HG03565 (cell line): ENCODE measurements around the gene C9orf43.
A peak's percentile ranks its signal among the peaks of the same experiment; 100 is the strongest.
"Not testable (repeated sequence)": the region's sequence is repeated elsewhere in the genome, so short reads cannot be mapped to it uniquely, and the experiment has no call there.

Experiments used
- ATAC-seq: cut with Tn5 transposase; IDR thresholded peaks from one replicate; pipeline ENCODE4 v1.9.1; 2021; ENCODE audit warnings: mild to moderate bottlenecking, moderate library complexity; ENCODE audit not compliant: unreplicated experiment

The C9orf43 gene, protein sequence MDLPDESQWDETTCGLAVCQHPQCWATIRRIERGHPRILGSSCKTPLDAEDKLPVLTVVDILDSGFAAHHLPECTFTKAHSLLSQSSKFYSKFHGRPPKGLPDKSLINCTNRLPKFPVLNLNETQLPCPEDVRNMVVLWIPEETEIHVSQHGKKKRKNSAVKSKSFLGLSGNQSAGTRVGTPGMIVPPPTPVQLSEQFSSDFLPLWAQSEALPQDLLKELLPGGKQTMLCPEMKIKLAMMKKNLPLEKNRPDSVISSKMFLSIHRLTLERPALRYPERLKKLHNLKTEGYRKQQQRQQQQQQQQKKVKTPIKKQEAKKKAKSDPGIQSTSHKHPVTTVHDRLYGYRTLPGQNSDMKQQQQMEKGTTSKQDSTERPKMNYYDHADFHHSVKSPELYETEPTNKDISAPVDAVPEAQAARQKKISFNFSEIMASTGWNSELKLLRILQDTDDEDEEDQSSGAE

DNA sequence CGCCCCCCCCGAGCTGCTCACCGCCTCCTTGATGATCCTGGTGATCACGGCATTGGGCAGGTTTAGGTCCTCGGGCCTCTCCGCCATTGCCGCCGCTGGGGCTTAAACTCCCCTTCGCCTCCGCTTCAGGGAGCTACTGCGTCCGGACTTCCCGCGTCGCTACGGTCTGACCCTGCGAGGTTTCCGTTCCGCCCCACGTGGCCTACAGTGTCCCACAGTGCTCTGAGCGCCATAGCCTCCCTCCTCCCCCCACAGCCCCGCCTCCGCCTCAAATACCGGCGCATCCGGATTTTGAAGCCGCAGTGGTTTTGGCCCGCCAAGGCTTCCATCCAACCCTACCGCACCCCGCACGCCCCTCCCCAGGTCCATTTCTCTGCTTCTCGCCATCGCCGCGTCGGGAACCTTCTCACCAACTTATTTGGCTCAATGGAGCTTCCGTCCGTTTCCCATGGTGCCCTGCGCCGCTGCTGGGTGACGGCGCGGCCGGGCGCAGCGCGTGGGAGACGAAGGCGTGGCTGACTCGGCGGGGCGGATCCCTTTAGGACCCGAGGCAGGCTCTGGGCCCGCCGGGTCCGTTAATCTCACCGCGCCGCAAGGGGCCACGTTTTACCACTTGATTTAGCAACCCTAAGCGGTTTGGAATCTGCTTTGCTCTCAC, at the start of gene C9orf43, which contains the start of gene POLE3:
TSS of gene C9orf43 (plus strand) at position 541 of the 658 bp plus-strand sequence. CDS start 2,747 bp downstream, outside the sequence.
TSS of gene POLE3 (minus strand) at position 469 of the 658 bp plus-strand sequence. CDS start at position 87, 382 bp downstream.
- peak; percentile 85 for ATAC-seq

DNA sequence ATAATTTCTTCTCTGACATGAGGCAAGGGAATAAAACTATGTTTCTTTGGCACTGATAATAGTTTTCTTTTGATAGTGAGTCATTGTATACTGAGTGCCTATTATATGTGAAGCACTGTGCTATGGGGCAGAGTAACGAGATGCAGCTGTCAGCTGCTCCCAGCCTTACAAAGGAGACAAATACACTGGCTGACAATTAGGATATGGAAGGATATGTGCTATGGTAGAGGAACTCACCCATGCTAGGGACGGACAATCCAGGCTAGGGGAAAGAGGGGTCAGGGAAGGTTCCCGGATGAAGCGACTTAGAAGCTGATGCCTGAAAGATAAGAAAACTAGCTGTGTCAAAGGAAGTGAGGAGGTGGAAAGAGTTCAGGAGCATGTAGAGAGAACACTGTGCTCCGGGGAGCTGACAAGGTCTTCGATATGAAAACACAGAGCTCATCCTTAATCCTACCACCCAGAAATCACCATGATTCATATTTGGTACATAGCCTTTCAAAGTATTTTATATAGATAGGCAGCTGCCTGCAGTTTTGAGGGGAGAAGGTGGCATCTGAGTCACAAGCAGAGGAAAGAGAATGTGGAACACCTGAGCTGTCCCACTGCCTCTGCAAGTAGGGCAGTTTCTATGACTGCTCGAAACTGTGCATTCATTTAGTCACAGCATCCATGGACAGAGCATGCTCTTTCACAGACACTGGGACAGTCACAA, 49.1 kb upstream of the C9orf43 start:
- no peak for ATAC-seq

DNA sequence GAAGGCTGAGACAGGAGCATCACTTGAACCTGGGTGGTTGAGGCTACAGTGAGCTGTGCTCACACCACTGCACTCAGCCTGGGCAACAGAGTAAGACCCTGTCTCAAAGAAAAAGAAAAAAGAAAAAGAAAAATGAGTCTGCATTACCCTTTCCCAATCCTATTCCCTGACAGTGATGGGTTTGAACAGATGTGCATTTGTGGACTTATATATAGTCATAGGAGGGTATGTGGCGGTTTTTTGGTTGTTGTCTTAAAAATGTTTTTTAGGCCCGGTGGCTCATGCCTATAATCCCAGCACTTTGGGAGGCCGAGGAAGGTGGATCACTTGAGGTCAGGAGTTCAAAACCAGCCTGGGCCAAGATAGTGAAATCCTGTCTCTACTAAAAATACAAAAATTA, 47.2 kb upstream of the C9orf43 start:
- ATAC-seq, result no peak

DNA sequence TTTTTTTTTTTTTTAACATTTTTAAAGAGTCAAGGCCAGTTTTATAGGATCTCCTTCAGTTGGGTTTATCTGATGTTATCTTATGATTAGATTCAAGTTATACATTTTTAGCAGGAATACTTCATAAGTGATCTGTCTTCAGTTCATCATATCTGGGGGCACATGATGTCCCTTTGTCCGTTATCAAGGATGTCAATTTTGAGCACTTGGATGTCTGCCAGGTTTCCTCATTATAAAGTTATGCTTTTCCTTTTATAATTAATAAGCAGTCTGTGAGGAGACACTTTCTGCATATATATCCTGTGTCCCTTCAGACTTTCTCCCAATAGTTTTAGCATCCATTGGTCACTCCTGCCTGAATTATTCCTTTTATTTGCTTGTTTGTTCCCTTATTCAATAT, 45.6 kb upstream of the C9orf43 start:
- no peak for ATAC-seq

DNA sequence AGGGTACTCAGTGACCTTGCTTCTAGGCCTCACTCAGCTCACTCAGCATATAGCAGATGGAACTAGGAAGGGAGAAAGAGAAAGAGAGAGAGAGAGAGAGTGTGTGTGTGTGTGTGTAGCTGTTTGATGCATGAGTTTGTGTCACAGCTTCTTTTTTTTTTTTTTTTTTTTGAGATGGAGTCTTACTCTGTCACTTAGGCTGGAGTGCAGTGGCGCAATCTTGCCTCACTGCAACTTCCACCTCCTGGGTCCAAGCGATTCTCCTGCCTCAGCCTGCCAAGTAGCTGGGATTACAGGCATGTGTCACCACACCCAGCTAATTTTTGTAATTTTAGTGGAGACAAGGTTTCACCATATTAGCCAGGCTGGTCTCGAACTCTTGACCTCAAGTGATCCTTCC, 44.9 kb upstream of the C9orf43 start:
- not testable (repeated sequence) for ATAC-seq

DNA sequence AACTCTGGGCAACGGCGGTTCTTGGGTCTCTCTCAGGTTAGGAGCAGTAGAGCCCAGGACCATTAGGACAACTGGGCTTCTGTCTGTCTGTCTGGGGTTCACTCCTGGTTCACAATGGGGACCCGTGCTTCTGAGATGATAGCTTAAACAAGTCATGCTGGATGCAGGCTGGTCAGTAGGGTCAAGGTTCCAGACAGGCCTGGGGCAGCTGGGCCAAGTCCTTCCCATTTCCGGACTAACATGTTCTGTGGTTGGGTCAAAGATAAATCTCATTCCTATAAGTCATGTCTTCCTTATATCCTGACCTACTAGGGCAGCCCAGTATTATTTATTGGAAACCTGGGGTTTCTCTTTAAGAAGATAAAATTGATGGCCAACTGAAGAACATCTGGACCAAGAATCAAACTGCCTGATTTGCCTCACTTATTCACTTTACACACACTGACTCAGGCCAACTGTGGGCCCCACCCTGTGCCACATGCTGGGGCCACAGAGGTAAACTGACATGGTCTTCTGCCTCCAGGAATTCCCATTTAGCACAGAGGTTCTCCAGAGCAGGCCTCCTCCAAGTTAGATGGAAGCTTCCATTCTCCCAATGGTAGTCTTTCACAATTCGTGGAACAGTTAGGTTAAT, 42.1 kb upstream of the C9orf43 start:
- no peak for ATAC-seq

DNA sequence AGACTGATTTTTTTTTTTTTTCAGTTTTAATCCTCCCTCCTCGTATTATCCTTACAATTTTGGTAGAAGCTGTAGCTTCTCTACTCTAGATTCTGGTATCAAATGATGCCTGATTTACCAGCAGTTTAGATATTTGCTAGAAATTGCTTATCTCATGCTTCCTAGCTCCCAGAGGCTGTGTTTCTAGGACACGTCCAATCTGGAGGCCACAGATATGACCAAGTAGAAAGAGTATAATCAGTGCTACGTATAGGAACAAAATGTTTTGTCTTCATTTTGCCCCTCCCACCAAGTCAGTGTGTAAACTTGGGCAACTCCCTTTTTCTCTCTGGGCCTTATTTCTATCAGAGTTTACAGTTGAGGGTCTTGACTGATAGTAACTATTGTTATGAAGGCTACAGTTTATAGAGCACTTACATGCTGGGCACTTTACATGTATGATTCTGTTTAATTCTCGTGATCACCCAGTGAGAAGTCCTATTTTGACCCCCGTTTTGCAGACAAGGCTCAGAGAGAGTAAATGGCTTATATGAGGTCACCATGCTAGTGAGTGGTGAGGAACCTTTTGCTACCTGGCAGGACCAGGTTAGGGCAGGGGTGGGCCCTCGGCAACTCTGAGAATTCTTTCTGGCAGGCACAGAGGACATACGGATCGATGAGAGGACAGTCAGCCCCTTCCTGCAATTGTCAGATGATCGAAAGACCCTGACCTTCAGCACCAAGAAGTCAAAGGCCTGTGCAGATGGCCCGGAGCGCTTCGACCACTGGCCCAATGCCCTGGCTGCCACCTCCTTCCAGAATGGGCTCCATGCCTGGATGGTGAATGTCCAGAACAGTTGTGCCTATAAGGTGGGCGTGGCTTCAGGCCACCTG, 41.3 kb upstream of the C9orf43 start:
- ATAC-seq, result no peak

DNA sequence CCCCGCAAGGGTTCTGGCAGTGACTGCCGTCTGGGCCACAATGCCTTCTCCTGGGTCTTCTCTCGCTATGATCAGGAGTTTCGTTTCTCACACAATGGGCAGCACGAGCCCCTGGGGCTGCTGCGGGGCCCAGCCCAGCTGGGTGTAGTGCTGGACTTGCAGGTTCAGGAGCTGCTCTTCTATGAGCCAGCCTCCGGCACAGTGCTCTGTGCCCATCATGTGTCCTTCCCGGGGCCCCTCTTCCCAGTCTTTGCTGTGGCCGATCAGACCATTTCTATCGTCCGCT, 40.7 kb upstream of the C9orf43 start:
- ATAC-seq, result no peak

DNA sequence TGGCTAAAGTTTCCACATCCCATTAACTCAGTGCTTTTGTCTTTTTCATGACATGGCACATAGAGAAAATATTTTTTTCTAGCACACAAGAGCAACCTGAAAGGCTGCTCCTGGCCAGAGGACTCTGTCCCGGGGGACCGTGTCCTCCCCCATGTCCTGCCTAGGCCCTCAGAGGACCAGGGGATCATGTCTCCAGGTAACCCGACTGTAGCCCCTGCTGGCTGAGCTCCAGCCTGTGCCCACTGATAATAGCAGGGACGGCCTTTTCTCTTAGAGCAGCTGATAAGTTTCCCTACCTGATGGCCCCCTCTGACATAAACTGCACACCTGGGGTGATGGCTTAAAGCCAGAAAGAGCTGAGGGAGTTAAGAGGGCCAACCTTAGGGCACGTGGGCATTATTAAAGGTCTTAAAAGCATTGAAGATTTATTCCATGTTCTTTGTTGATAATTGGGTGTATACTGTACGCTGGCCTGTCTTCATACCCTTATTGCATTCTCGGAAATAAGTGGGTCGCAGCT, 39.7 kb upstream of the C9orf43 start:
- no peak for ATAC-seq

DNA sequence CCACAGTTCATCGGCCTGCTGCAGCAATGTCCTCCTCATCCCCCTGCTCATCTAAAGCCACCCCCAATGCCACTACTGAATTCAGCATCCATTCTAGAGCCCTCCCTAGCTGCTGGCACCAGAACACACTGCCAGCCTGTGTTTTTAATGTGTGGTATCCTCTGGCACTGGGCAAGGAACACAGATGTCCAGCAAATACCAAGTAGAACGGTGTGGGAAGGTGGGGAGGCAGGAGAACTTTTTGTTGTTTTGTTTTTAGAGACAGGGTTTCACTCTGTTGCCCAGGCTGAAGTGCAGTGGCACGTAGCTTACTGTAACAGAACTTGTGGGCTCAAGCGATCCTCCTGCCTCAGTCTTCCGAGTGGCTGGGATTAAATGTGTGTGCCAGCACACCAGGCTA, 38.5 kb upstream of the C9orf43 start:
- ATAC-seq, result no peak

DNA sequence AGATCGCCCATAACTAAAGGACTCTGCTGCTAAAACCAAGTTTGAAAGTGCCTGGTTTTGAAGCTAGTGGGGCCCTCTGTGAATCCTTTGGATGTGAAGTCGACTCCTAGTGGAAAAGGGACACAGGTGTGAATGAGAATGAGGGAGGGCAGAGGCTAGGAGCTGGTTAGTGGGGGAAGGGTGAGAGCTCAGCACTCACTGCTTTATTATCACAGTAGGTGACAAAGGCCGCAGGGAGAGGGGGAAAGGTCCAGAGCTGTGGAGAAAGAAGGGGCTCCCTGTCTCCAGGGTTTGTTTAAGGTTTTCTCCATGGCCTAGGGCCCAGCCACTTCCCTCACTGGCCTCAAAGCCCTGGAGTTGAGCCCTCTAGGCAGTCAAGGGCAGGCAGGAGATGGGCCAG, 37.3 kb upstream of the C9orf43 start:
- ATAC-seq, result no peak

DNA sequence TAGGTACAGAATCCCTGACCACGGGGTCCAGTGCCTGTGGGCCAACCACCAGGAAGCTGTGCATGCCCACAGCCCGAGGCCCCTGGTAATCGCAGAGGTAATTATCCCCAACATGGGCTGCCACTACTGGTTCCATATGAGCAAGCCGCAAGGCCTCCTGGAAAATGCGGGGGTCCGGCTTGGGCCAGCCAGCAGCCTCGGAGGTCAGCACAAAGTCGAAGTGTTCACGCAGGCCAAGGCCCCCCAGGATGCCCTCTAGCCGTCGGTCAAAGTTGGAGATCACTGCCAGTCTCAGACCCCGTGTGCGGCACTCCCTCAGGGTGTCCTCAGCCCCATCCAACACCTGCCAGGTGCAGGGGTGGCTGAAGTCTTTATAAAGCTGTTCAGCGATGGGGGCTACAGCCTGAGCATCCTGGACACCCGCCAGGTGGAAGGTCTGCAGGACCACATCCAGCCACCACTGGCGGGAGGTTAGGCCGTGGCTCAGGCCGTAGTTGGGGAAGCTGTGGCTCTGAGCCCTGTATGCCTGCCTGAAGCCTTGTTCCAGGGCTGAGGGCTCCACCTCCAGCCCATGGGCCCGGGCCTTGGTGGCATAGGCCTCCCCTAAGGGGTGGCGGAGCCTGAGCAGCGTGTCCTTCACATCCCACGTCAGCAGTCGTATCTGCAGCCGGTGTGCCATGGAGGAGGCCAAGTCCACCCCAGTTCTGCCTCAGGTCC, 36.7 kb upstream of the C9orf43 start:
- ATAC-seq, result no peak

DNA sequence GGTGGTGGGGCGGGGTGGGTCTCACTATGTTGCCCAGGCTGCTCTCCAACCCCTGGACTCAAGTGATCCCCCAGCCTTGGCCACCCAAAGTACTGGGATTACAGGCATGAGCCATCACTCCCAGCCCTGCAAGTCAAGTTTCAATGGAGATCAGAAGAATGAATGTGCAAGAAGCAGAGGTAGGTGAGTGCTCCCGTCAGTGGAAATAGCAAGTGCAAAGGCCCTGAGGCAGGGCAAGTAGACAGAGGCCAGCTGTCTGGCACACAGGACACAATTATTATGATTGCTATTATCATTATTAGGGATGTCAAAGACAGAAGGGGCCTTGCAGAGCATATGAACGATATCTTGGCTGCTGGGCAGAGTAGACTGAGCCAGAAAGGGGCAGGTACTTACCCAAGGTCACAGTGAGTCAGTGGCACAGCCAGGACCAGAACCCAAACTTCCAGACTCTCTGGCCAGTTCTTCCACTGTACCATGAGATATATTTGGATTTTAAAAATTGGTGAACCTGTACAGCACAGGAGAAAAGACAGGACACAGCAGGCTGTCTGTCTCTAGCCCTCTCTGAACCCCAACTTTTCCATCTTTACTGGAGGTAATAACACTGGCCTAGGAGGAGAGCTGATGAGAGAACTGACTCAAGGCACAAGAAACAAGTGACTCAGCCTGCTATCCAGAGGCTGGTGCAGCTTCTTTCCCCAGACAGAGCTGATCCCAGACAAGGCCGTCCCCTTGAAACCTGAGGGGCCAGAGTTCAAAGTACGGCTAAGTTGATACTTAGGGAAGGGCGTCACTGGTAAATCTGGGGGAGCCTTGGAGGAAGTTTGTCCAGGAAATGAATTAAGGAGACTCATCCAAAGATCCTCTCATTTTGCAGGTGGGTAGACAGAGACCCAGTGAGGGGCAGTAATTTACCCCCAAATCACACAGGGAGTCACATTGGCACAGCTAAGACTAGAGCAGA, 35.2 kb upstream of the C9orf43 start:
- no peak for ATAC-seq

DNA sequence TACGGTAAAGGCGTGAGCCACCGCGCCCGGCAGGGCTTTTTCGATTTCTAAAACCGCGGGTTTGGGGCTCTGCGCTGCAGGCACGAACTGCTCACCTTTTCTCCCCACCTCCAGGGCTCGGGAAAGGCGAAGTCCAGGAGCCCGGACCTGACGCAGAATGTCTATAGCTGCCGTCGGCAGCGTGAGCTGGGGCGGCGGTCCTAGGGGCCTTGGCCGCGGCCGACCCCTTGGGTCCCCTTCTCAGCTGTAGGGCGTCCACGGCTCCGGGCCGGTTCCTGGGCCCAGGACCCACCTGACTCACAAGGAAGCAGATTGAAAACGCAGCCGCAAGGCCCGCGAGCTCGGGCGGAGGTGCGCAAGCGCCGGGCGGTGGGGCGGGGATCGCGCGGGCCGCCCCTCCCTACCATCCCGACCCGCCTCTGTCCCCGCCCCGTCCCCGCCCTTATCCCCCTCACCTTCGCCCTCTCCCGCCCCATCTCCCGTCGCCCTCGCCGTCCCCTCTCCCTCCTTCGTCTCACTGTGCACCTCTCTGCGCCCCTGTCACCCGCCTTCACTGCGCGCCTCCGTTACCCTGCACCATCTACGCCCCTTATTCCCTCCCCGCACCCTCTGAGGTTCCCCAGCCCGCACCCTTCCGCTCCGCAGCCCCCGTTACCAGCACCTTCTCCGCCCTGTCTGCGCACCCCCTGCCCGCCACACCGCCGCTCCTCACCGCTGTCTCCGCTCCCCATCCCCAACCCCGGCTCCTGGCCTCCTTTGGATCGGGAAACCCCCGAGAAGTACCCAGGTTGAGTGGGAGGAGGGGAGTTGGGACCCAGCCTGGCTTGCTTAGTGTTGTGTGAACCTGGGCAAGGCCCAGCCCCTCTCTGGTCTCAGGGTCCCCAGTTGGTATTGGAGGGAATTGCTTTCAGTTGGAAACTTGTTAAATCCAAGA, 33.6 kb upstream of the C9orf43 start, which contains the start of gene HDHD3:
TSS of gene HDHD3 (minus strand) at position 353 of the 934 bp plus-strand sequence. CDS start 2,632 bp downstream, outside the sequence.
- ATAC-seq, result peak; percentile 72

DNA sequence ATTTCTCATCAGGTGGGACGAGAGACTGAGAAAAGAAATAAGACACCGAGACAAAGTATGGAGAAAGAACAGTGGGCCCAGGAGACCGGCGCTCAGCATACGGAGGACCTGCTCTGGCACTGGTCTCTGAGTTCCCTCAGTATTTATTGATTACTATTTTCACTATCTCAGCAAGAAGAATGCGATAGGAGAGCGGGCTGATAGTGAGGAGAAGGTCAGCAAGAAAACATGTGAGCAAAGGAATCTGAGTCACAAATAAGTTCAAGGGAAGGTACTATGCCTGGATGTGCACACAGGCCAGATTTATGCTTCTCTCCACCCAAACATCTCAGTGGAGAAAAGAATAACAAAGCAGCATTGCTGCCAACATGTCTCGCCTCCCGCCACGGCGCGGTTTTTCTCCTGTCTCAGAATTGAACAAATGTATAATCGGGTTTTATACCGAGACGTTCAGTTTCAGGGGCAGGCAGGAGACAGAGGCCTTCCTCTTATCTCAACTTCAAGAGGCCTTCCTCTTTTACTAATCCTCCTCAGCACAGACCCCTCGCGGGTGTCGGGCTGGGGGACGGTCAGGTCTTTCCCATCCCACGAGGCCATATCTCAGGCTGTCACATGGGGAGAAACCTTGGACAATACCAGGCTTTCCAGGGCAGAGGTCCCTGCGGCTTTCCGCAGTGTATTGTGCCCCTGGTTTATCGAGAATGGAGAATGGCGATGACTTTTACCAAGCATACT, 31.3 kb upstream of the C9orf43 start:
- not testable (repeated sequence) for ATAC-seq

DNA sequence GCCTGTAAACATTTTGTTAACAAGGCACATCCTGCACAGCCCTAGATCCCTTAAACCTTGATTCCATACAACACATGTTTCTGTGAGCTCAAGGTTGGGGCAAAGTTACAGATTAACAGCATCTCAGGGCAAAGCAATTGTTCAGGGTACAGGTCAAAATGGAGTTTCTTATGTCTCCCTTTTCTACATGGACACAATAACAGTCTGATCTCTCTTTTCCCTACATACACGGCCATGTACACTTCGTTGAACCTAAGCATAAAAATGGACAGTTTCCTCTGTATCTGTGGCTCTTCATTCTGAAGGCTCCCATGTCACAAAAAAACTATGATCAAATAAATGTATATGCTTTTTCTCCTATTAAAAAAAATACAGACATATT, 30.7 kb upstream of the C9orf43 start:
- ATAC-seq, result not testable (repeated sequence)
